ENCODE results near the gene SMAD9. TPM values are rescaled to one million over a fixed set of nuclear protein-coding genes. Genes with fewer than 3 reads are reported as not detected.

SMAD9 gene
- total and polyA plus RNA-seq, 2 of the 13 experiments (the other 11 are each of a cell fraction or from before 2014, with no cell fraction given) = 4.2 to 7.7 TPM

DNA sequence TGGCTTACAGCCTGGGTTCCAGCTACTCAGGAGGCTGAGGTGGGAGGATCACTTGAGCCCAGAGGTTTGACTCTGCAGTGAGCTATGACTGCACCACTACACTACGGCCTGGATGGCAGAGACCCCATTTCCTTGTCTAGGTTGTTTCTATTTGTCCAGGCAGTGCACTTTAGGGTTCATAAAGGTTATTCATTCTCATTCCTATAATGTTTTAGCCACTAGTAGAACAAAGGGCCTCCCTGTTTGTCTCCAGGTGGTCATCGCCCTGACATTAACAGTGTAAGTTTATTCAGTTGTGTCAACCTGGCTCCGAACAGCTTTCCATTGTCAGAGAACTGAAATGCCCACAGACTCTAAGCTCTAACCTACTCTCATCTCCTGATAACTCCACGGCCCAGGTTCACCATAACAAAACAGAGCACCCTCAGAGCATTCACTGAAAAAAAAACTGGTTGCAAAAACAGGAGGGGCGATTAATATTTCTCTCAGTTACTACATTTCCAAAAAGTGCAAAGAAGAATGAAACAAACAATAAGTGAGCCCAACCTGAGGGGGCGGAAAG is 37.1 kb downstream of the SMAD9 start (continued):
- TF ChIP-seq, protein P1, sequence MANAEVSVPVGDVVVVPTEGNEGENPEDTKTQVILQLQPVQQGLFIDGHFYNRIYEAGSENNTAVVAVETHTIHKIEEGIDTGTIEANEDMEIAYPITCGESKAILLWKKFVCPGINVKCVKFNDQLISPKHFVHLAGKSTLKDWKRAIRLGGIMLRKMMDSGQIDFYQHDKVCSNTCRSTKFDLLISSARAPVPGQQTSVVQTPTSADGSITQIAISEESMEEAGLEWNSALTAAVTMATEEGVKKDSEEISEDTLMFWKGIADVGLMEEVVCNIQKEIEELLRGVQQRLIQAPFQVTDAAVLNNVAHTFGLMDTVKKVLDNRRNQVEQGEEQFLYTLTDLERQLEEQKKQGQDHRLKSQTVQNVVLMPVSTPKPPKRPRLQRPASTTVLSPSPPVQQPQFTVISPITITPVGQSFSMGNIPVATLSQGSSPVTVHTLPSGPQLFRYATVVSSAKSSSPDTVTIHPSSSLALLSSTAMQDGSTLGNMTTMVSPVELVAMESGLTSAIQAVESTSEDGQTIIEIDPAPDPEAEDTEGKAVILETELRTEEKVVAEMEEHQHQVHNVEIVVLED (CRISPR knock-in tag; IDR thresholded peaks at IDR 0.05; ENCODE audit: borderline replicate concordance) = no peak
- no peak for TF ChIP-seq NFIB (CRISPR knock-in tag; IDR thresholded peaks at IDR 0.05; ENCODE audit: borderline replicate concordance)
- TF ChIP-seq REXO4 (CRISPR knock-in tag; IDR thresholded peaks at IDR 0.05; ENCODE audit: borderline replicate concordance) = no peak
- no peak for TF ChIP-seq ZNF75D (CRISPR knock-in tag; IDR thresholded peaks at IDR 0.05; ENCODE audit: borderline replicate concordance)
- TF ChIP-seq HOXA9 (CRISPR knock-in tag; IDR thresholded peaks at IDR 0.05; ENCODE audit: borderline replicate concordance) = no peak
- TF ChIP-seq, protein P2, sequence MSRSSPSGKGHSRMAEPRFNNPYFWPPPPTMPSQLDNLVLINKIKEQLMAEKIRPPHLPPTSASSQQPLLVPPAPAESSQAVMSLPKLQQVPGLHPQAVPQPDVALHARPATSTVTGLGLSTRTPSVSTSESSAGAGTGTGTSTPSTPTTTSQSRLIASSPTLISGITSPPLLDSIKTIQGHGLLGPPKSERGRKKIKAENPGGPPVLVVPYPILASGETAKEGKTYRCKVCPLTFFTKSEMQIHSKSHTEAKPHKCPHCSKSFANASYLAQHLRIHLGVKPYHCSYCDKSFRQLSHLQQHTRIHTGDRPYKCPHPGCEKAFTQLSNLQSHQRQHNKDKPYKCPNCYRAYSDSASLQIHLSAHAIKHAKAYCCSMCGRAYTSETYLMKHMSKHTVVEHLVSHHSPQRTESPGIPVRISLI (CRISPR knock-in tag; IDR thresholded peaks at IDR 0.05; ENCODE audit: borderline replicate concordance) = peak; percentile 94
- TF ChIP-seq ZNF672 (CRISPR knock-in tag; IDR thresholded peaks at IDR 0.05) = no peak
- no peak for TF ChIP-seq JDP2 (CRISPR knock-in tag; IDR thresholded peaks at IDR 0.05; ENCODE audit: borderline replicate concordance)
- TF ChIP-seq, protein P3, sequence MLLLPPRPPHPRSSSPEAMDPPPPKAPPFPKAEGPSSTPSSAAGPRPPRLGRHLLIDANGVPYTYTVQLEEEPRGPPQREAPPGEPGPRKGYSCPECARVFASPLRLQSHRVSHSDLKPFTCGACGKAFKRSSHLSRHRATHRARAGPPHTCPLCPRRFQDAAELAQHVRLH (CRISPR knock-in tag; IDR thresholded peaks at IDR 0.05; ENCODE audit: borderline replicate concordance, low read depth) = no peak
- TF ChIP-seq, protein P4, sequence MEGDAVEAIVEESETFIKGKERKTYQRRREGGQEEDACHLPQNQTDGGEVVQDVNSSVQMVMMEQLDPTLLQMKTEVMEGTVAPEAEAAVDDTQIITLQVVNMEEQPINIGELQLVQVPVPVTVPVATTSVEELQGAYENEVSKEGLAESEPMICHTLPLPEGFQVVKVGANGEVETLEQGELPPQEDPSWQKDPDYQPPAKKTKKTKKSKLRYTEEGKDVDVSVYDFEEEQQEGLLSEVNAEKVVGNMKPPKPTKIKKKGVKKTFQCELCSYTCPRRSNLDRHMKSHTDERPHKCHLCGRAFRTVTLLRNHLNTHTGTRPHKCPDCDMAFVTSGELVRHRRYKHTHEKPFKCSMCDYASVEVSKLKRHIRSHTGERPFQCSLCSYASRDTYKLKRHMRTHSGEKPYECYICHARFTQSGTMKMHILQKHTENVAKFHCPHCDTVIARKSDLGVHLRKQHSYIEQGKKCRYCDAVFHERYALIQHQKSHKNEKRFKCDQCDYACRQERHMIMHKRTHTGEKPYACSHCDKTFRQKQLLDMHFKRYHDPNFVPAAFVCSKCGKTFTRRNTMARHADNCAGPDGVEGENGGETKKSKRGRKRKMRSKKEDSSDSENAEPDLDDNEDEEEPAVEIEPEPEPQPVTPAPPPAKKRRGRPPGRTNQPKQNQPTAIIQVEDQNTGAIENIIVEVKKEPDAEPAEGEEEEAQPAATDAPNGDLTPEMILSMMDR (CRISPR knock-in tag; IDR thresholded peaks at IDR 0.05) = no peak
- TF ChIP-seq SIN3B (IDR thresholded peaks at IDR 0.05; ENCODE audit: low read length) = no peak
- TF ChIP-seq, protein P5, sequence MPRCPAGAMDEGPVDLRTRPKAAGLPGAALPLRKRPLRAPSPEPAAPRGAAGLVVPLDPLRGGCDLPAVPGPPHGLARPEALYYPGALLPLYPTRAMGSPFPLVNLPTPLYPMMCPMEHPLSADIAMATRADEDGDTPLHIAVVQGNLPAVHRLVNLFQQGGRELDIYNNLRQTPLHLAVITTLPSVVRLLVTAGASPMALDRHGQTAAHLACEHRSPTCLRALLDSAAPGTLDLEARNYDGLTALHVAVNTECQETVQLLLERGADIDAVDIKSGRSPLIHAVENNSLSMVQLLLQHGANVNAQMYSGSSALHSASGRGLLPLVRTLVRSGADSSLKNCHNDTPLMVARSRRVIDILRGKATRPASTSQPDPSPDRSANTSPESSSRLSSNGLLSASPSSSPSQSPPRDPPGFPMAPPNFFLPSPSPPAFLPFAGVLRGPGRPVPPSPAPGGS (CRISPR knock-in tag; IDR thresholded peaks at IDR 0.05) = no peak
- TF ChIP-seq, protein P6, sequence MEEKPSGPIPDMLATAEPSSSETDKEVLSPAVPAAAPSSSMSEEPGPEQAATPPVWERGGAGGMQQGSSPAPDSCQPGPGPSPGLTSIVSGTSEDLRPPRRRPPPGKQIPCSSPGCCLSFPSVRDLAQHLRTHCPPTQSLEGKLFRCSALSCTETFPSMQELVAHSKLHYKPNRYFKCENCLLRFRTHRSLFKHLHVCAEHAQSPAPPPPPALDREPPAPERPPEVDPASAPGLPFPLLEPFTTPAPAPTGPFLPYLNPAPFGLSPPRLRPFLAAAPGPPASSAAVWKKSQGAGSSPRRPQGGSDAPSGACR (CRISPR knock-in tag; IDR thresholded peaks at IDR 0.05) = peak; percentile 34; the same call in 1 of the 2 replicates
- TF ChIP-seq ZNF317 (CRISPR knock-in tag; IDR thresholded peaks at IDR 0.05) = peak; percentile 86; the same call in 1 of the 2 replicates
- TF ChIP-seq CENPT (CRISPR knock-in tag; IDR thresholded peaks at IDR 0.05; ENCODE audit: low read depth) = no peak
- TF ChIP-seq SYNCRIP (IDR thresholded peaks at IDR 0.05; ENCODE audit: insufficient read depth, low read depth, low read length) = no peak
- TF ChIP-seq SAFB2 (CRISPR knock-in tag; IDR thresholded peaks at IDR 0.05; ENCODE audit: borderline replicate concordance, low read depth) = no peak
- TF ChIP-seq SUZ12 (IDR thresholded peaks at IDR 0.05; ENCODE audit: low read depth, low read length) = no peak
- TF ChIP-seq, protein P7, sequence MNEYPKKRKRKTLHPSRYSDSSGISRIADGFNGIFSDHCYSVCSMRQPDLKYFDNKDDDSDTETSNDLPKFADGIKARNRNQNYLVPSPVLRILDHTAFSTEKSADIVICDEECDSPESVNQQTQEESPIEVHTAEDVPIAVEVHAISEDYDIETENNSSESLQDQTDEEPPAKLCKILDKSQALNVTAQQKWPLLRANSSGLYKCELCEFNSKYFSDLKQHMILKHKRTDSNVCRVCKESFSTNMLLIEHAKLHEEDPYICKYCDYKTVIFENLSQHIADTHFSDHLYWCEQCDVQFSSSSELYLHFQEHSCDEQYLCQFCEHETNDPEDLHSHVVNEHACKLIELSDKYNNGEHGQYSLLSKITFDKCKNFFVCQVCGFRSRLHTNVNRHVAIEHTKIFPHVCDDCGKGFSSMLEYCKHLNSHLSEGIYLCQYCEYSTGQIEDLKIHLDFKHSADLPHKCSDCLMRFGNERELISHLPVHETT (CRISPR knock-in tag; conservative IDR thresholded peaks at IDR 0.05) = no peak
- TF ChIP-seq SRY (CRISPR knock-in tag; IDR thresholded peaks at IDR 0.05) = no peak

Data from HepG2 (cell line).